Glomerular visceral epithelial cell (primary cell): ENCODE results near the gene CFI.

Experiments used
- DNase-seq: peaks from one replicate; pipeline ENCODE4 v3.0.0-alpha.2; 2016; ENCODE audit errors: extremely low spot score

The CFI gene

GRCh38 chr4:109730619-109731545 is 70.9 kb downstream of the CFI start:
- DNase-seq = no peak

- DNase-seq = peak; percentile 82
Observed at GRCh38 chr4:109729718-109730618, 71.8 kb downstream of the CFI start, which contains the start of gene PLA2G12A. TSS of gene PLA2G12A (minus strand) at chr4:109730070. CDS start at chr4:109729809, 261 bp downstream.

- peak; percentile 11 for DNase-seq
Observed at GRCh38 chr4:109729117-109729717, 72.6 kb downstream of the CFI start.

- no peak for DNase-seq
Observed at GRCh38 chr4:109728385-109728784, 73.4 kb downstream of the CFI start.

- DNase-seq = no peak
Observed at GRCh38 chr4:109723110-109723509, 78.7 kb downstream of the CFI start.

GRCh38 chr4:109722357-109722756 is 79.4 kb downstream of the CFI start:
- no peak for DNase-seq

GRCh38 chr4:109721033-109721432 is 80.8 kb downstream of the CFI start:
- peak; percentile 25 for DNase-seq

- DNase-seq = no peak
Observed at GRCh38 chr4:109719604-109720003, 82.2 kb downstream of the CFI start.

GRCh38 chr4:109718759-109719158 is 83.0 kb downstream of the CFI start:
- no peak for DNase-seq

- DNase-seq = no peak
Observed at GRCh38 chr4:109713500-109713899, 88.3 kb downstream of the CFI start.

GRCh38 chr4:109708990-109709389 is 92.8 kb downstream of the CFI start:
- DNase-seq = no peak

GRCh38 chr4:109708435-109708834 is 93.4 kb downstream of the CFI start:
- DNase-seq = no peak

GRCh38 chr4:109703664-109704361 is 98.0 kb downstream of the CFI start:
- no peak for DNase-seq

GRCh38 chr4:109702950-109703663 is 98.7 kb downstream of the CFI start, which contains the start of gene CASP6:
TSS of gene CASP6 (minus strand) at chr4:109703445. CDS start at chr4:109703395, 50 bp downstream.
- DNase-seq = peak; percentile 86

GRCh38 chr4:109701566-109702410 is 100.0 kb downstream of the CFI start:
- peak; percentile 15 for DNase-seq

GRCh38 chr4:109699553-109700225 is 102.1 kb downstream of the CFI start:
- no peak for DNase-seq

- no peak for DNase-seq
Observed at GRCh38 chr4:109698656-109699055, 103.1 kb downstream of the CFI start.

- DNase-seq = no peak
Observed at GRCh38 chr4:109691411-109691920, 110.3 kb downstream of the CFI start.
